HG03520 (cell line): ENCODE measurements around the gene PHETA1.

Experiments
- ATAC-seq: cut with Tn5 transposase; IDR thresholded peaks from one replicate; pipeline ENCODE4 v1.9.1; 2021; ENCODE audit warnings: mild to moderate bottlenecking, moderate library complexity; ENCODE audit not compliant: unreplicated experiment

PHETA1 gene, protein sequence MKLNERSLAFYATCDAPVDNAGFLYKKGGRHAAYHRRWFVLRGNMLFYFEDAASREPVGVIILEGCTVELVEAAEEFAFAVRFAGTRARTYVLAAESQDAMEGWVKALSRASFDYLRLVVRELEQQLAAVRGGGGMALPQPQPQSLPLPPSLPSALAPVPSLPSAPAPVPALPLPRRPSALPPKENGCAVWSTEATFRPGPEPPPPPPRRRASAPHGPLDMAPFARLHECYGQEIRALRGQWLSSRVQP

GRCh38 chr12:111368788-111369495 is at the start of gene PHETA1:
Gene PHETA1, minus strand, starts transcription at chr12:111369095. Its CDS starts 5,668 bp downstream, at chr12:111363427.
- peak; percentile 95 for ATAC-seq

- ATAC-seq, result no peak
These were observed 49.6 kb upstream of the PHETA1 start for GRCh38 chr12:111418594-111418880.

- no peak for ATAC-seq
These were observed 49.1 kb upstream of the PHETA1 start for GRCh38 chr12:111417784-111418593.

DNA sequence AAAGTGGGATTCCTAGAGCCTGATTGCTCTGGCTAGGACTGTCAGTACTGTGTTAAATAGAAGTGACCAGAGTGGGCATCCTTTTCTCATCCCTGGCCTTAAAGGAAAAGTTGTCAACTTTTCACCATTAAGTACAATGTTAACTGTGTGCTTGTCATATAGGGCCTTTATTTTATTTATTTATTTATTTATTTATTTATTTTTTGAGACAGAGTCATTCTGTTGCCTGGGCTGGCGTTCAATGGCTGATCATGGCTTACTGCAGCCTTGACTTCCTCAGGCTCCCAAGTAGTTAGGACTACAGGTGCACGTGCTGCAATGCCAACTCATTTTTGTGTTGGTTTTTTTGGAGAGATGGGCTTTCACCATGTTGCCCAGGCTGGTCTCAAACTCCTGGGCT is 48.4 kb upstream of the PHETA1 start:
- ATAC-seq, result no peak

DNA sequence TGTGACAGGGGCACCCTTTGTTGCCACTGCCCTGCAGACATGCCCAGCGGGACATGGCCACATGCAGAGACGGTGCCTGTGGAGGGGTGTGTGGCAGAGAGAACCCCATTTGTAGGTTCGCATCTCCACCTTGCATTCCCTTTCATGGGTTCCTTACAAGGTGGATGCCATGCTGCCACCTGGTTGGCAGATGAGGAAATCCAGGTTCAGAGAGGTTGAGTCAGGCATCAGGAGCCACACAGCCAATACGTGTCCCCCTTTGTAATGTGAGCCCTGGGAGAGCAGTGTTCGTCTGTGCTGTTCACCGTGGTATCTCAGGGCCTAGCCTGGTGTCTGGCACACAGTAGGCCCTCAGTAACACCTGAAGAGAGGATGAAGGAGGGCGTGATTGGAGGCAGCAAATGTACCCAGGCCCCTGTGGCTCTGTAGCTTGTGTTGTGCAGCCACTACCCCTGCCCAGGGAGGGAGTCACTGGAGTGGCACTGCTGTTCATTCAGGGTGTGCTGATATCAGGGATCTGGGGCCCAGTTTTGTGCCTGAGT is 45.9 kb upstream of the PHETA1 start:
- no peak for ATAC-seq

DNA sequence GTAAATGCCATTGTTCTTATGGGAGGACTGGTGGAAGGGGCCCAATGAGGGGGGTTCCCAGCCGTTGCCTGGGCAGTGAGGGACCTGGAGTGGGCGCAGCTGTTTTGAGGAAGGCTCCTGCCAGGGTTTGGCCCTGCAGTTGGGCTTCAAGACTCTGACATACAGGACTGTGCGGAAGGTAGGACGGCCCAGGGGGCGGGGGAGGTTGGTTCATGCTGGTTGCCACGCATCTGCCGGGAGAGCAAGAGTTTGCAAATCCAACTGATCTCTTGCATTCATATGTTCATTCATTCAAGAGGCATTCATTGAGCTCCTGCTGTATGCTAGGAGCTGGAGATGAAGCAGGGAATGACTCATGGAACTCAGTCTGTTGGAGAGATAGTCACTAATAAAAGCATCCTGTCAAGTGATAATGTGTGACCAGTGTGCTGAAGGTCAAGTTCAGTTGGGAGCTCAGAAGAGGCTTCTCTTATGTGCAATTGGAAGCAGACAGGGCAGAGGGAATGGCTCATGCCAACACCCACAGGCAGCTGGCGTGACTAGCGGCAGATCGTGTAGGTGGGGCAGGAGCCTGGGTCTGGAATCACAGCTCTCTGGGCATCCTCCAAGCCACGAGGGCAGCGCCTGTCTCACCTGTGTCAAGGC is 44.7 kb upstream of the PHETA1 start:
- ATAC-seq, result no peak

- ATAC-seq, result no peak
These were observed 44.0 kb upstream of the PHETA1 start for GRCh38 chr12:111412830-111413441.

GRCh38 chr12:111412007-111412829 is 43.3 kb upstream of the PHETA1 start:
- no peak for ATAC-seq

DNA sequence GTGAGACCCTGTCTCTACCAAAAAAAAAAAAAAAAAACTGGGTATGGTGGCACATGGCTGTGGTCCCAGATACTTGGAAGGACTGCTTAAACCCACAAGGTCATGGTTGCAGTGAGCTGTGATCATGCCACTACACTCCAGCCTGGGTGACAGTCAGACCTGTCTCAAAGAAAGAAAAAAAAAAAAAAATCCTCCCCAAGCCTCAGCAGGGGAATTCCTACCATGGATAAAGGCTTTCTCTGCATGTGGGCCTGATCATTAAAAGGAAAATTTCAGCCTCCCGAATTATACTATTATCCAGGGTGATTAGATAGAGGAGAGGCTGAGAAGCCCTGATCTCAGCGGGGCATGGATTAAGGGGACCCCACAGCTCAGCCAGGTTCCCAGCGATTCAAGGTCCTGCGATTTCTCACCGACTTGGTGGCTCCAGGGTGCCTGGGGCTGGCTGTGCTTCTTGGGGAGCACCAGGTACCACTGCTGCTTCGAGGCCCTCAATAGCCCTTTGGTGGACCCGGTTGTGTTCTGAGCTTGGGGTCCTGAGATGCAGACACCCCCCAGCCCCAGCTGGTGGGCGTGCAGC is 42.4 kb upstream of the PHETA1 start:
- ATAC-seq, result no peak

GRCh38 chr12:111410431-111411184 is 41.7 kb upstream of the PHETA1 start:
- no peak for ATAC-seq

- no peak for ATAC-seq
These were observed 41.0 kb upstream of the PHETA1 start for GRCh38 chr12:111409780-111410430.

DNA sequence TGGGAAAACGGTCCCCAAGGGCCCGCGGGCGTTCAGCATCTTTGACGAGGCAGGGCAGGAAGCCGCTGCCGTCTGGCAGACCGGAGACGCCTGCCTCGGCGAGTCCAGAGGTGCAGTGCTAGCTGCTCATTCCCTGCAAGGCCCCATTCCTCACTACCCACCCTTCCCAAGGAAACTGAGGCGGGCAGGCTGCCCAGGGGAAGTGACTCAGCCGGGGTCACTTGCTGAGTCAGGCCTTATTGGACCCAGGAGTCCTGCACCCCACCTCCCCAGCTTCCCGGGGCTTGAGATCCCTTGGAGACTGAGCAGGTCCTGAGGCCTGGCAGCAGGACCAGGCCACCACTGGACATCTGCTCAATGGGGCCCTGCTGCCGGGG is 40.5 kb upstream of the PHETA1 start:
- ATAC-seq, result no peak

DNA sequence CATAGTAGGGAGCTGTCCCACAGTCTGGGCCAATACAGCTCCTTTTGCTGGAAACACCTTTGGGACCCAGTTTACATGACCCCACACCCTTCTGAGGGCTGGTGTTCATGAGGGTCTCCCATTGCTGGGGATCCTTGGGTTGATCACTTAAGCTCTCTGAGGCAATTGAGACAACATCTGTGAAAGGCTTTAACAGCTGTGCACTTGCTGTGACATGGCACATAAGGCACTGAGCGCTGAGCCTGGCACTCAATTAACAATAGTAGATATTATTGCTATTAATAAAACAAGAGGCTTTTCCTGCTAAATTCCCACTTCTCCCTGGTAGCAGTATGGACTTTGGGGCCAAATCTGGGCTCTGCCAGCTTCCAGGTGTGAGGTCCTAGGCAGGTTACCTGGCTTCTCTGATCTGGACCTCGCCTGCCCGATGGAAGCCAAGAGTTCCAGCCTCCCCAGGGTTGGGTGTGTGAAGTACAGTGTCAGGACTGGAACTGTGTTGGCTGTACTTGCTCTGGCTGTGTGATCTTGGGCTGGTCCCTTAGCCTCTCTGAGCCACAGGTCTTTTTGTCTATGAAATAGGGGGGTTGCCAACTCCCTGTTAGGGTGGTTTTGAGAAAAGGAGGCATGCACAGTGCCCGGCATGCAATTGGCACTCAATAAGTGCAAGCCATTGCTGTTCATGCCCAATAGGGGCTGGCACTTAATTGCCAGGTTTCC is 39.9 kb upstream of the PHETA1 start:
- no peak for ATAC-seq

- ATAC-seq, result no peak
These were observed 39.2 kb upstream of the PHETA1 start for GRCh38 chr12:111408116-111408440.

DNA sequence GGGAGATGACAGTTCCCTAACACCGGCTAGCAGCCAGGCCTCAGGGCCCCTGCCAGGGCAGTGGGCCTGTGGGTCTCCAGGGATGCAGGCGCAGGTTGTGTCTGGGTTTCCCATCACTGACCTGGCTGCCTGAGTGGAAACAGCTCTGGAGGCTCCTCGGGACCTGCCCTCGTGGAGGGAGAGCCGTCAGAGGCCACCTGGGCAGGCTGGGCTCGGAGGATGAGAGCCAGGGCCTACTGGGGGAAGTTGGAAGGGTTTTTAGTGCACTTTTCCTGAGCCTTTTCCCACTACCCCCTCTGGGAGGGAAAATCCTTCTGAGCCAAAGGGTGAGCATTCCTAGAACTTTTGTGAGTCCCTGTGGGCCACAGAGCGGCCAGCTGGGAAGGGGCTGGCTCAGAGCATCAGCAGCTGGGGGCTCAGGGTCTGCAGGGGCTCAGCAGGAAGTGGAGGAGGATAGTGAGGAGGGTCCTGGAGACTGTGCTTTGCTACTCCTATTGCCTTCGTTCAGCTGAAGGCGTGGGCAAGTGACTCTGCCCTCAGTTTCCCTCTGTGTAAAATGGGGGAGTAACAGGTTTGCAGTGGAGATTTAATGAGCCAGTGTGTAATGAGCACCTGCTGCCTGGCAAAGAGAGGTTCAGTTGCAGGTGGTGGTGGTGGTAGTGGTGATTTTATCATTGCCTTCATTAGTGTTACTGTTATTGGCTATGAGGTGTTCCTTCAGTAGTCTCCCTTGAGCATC is 38.7 kb upstream of the PHETA1 start:
- ATAC-seq, result no peak

- no peak for ATAC-seq
These were observed 37.8 kb upstream of the PHETA1 start for GRCh38 chr12:111406474-111407376.
